22Rv1 (cell line): ENCODE measurements around the gene TYRO3.

ENCODE experiments used
- H3K27ac ChIP-seq: fragments of 450-650 bp; 2 replicates; pipeline ENCODE4 v1.5.1; 2017
- ZFX ChIP-seq: fragments of 450-650 bp; IDR thresholded peaks from 2 replicates; pipeline ENCODE4 v1.6.1; 2017; ENCODE audit warnings: antibody characterized with exemption, borderline replicate concordance
- TF ChIP-seq, protein P1 (sequence below): fragments of 450-650 bp; IDR thresholded peaks from 2 replicates; pipeline ENCODE4 v1.5.1; 2017; ENCODE audit warnings: mild to moderate bottlenecking

The TYRO3 gene

DNA sequence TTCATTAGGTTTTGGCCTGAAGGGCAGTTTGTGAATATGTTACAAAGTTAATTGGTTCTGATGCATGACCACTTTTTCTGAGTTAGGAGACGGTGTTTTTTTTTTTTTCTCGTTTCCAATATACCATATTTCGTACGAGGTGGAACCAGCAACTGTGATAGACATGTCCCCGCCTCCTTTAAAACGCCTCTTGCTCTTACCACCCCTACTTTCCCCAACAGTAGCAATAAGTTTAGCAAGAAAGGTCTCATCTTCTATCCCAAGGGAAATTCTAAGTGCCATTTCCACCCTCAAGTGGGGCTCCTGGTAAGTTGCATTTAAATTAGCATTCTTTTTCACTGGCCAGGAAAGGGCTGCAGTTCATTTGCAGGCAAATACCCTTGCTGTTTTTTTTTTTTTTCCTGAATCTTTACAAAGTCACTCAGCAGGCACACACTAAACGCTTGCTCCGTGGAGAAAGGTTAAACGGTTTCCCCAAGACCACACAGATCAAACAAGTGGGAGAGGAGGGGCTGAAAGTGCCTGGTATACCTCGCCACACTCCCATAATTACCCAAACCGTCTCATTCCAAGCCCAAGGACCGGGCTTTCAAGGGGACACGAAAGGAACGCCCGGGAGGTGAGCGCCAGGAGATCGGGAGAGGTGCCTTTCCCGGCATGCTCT lies 61.7 kb downstream of the TYRO3 start:
- H3K27ac ChIP-seq = peak overlapping the region; percentile 92
- no peak for TF ChIP-seq ZFX
- TF ChIP-seq, protein P1, sequence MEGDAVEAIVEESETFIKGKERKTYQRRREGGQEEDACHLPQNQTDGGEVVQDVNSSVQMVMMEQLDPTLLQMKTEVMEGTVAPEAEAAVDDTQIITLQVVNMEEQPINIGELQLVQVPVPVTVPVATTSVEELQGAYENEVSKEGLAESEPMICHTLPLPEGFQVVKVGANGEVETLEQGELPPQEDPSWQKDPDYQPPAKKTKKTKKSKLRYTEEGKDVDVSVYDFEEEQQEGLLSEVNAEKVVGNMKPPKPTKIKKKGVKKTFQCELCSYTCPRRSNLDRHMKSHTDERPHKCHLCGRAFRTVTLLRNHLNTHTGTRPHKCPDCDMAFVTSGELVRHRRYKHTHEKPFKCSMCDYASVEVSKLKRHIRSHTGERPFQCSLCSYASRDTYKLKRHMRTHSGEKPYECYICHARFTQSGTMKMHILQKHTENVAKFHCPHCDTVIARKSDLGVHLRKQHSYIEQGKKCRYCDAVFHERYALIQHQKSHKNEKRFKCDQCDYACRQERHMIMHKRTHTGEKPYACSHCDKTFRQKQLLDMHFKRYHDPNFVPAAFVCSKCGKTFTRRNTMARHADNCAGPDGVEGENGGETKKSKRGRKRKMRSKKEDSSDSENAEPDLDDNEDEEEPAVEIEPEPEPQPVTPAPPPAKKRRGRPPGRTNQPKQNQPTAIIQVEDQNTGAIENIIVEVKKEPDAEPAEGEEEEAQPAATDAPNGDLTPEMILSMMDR = no peak

- peak overlapping the region; percentile 92 for H3K27ac ChIP-seq
- TF ChIP-seq, protein P1 = no peak
- no peak for TF ChIP-seq ZFX
Observed at GRCh38 chr15:41621200-41622193, 62.5 kb downstream of the TYRO3 start.

DNA sequence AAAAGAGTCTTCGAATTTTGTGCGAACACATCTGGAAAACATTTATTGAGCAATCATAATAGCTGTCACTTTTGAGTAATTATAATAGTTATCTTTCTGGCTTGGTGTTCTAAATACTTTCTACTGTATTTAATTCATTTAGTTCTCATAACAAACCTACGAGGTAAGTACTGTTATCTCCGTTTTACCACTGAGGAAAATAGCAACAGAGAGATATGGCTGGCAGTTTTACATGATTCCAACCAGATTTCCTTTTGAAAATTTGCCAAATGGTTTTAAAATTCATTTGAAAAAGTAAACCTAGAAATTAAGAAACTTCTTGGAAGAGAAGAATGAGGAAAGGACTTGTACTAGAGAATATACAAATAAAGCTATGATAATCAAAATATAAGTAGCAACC lies 63.9 kb downstream of the TYRO3 start:
- no peak overlapping the region for H3K27ac ChIP-seq
- no peak for TF ChIP-seq ZFX
- TF ChIP-seq, protein P1 = no peak

GRCh38 chr15:41627203-41627602 lies 68.2 kb downstream of the TYRO3 start:
- TF ChIP-seq, protein P1 = no peak
- TF ChIP-seq ZFX = no peak
- no peak overlapping the region for H3K27ac ChIP-seq

DNA sequence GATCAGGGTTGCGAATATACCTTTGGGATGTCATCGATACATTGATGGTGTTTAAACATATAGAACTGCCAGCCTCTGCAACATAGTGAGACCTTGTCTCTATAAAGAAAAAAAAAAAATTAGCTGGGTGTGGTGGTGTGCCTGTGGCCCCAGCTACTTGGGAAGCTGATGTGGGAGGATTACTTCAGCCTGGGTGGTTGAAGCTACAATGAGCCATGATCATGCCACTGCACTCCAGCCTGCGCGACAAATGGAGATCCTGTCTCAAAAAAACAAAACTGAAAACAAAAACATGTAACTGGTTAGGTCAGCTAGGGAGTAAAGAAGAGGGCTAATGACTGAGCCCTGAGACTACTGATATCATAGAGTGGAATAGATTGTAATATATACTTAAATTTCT lies 70.5 kb downstream of the TYRO3 start:
- H3K27ac ChIP-seq = no peak overlapping the region
- TF ChIP-seq, protein P1 = no peak
- TF ChIP-seq ZFX = no peak

DNA sequence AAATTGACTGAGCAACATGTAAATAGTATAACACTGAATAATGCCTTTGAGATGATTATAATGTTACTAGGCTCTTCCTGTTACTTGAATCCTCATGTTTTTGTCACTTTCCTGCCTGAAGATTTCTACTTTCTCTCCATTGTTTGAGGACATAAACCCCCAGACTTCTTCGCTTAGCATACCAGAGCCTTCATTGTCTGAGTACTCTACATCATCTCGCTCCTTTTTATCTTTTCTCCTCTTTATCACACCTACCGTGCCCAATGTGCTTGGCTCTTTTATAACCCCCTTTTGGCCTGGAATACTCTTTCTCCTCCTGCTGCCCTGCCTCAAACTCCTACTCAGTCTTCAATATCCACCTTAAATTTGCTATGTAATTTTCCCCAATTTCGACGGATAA lies 70.9 kb downstream of the TYRO3 start:
- H3K27ac ChIP-seq = no peak overlapping the region
- TF ChIP-seq, protein P1 = no peak
- TF ChIP-seq ZFX = no peak
